Testis (tissue), 2 donors: Measurements from ENCODE around the gene DCP1B.

Experiments
- POLR2A ChIP-seq: fragments of 450-650 bp; IDR thresholded peaks from one replicate; pipeline ENCODE4 v1.6.1; 2017; ENCODE audit warnings: antibody characterized with exemption, mild to moderate bottlenecking, moderate library complexity
- TF ChIP-seq, protein P1 (sequence below), 3 experiments: fragments of 450-650 bp in 2 of 3; fragments of 200-600 bp in 1 of 3; sonication (generic) in 1 of 3; IDR thresholded peaks; one replicate each; pipeline ENCODE4 v1.5.1; 2016 to 2019; ENCODE audit warnings: antibody characterized with exemption in 3 of 3, mild to moderate bottlenecking in 2 of 3, moderate library complexity in 1 of 3

DNA sequence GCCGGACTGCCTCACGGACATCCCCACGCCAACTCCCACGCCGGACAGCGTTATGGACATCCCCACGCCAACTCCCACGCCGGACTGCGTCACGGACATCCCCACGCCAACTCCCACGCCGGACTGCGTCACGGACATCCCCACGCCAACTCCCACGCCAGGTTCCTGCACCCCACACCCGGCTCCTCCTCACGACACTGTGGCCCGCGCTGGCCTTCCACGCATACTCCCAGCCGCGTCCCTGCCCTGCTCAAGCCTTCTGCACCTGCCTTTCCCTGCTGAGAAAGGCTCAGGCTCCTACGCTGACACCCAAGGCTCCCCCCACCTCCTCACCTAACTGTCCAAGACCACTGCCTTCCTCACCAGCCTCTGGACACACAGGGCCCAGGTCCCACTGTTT, 95.5 kb downstream of the DCP1B start:
- TF ChIP-seq, protein P1, sequence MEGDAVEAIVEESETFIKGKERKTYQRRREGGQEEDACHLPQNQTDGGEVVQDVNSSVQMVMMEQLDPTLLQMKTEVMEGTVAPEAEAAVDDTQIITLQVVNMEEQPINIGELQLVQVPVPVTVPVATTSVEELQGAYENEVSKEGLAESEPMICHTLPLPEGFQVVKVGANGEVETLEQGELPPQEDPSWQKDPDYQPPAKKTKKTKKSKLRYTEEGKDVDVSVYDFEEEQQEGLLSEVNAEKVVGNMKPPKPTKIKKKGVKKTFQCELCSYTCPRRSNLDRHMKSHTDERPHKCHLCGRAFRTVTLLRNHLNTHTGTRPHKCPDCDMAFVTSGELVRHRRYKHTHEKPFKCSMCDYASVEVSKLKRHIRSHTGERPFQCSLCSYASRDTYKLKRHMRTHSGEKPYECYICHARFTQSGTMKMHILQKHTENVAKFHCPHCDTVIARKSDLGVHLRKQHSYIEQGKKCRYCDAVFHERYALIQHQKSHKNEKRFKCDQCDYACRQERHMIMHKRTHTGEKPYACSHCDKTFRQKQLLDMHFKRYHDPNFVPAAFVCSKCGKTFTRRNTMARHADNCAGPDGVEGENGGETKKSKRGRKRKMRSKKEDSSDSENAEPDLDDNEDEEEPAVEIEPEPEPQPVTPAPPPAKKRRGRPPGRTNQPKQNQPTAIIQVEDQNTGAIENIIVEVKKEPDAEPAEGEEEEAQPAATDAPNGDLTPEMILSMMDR (IDR thresholded peaks at IDR 0.05) = no peak
- TF ChIP-seq POLR2A = no peak
